T-helper 2 cell treated with Interferon-gamma antibody and Interleukin-4, amounts not matched to agents 5 μg/mL and 100 μg/mL, for 36 hours (primary cell): Measurements from ENCODE around the gene DHX36.

ENCODE experiments used
- DNase-seq: peaks from one replicate; pipeline ENCODE4 v3.0.0; 2021; ENCODE audit warnings: low spot score
- H3K27ac Mint-ChIP-seq: one replicate; pipeline ENCODE4 v1.8.0; 2021; ENCODE audit warnings: mild to moderate bottlenecking, mixed read lengths
- H3K27me3 Mint-ChIP-seq: one replicate; pipeline ENCODE4 v1.8.0; 2021; ENCODE audit warnings: low read depth, mixed read lengths
- H3K36me3 Mint-ChIP-seq: one replicate; pipeline ENCODE4 v1.8.0; 2021; ENCODE audit warnings: low read depth, mixed read lengths
- H3K4me1 Mint-ChIP-seq: one replicate; pipeline ENCODE4 v1.8.0; 2021; ENCODE audit warnings: low read depth, mixed read lengths
- H3K4me3 Mint-ChIP-seq: one replicate; pipeline ENCODE4 v1.8.0; 2022; ENCODE audit warnings: mild to moderate bottlenecking, moderate library complexity, mixed read lengths
- H3K9me3 Mint-ChIP-seq: one replicate; pipeline ENCODE4 v1.8.0; 2021; ENCODE audit warnings: mixed read lengths

The DHX36 gene

GRCh38 chr3:154323891-154324738, at the start of gene DHX36:
Gene DHX36, minus strand, starts transcription at chr3:154324487. Its CDS starts 71 bp downstream, at chr3:154324416.
- Mint-ChIP-seq H3K4me1 (peaks cover 25% of the 10 kb centered on the region), H3K36me3 (peaks cover 13% of the 10 kb centered on the region), H3K4me3 (peak within 1 kb of the TSS; percentile 95), H3K9me3 (no peaks in the 10 kb centered on the region), H3K27me3 (no peaks in the 10 kb centered on the region), H3K27ac (peak within 1 kb of the TSS; percentile 98)
- peak; percentile 85 for DNase-seq

GRCh38 chr3:154367221-154367620, 42.9 kb upstream of the DHX36 start:
- H3K4me1 Mint-ChIP-seq: no peaks in the 10 kb centered on the region
- H3K27me3 Mint-ChIP-seq: no peaks in the 10 kb centered on the region
- DNase-seq: no peak
- no peaks in the 10 kb centered on the region for H3K36me3 Mint-ChIP-seq
- no peak overlapping the region for H3K27ac Mint-ChIP-seq
- no peaks in the 10 kb centered on the region for H3K9me3 Mint-ChIP-seq
- no peak overlapping the region for H3K4me3 Mint-ChIP-seq

GRCh38 chr3:154364849-154365248, 40.6 kb upstream of the DHX36 start:
- Mint-ChIP-seq H3K9me3 (no peaks in the 10 kb centered on the region), H3K36me3 (no peaks in the 10 kb centered on the region), H3K27ac (no peak overlapping the region), H3K4me1 (no peaks in the 10 kb centered on the region), H3K4me3 (no peak overlapping the region), H3K27me3 (no peaks in the 10 kb centered on the region)
- no peak for DNase-seq

- Mint-ChIP-seq H3K4me1 (no peaks in the 10 kb centered on the region), H3K27ac (no peak overlapping the region), H3K4me3 (no peak overlapping the region), H3K9me3 (no peaks in the 10 kb centered on the region), H3K36me3 (no peaks in the 10 kb centered on the region), H3K27me3 (no peaks in the 10 kb centered on the region)
- DNase-seq: no peak
Observed at GRCh38 chr3:154361099-154361498, 36.8 kb upstream of the DHX36 start.

- no peak overlapping the region for H3K4me3 Mint-ChIP-seq
- no peaks in the 10 kb centered on the region for H3K4me1 Mint-ChIP-seq
- no peak for DNase-seq
- no peaks in the 10 kb centered on the region for H3K27me3 Mint-ChIP-seq
- H3K9me3 Mint-ChIP-seq: no peaks in the 10 kb centered on the region
- H3K27ac Mint-ChIP-seq: no peak overlapping the region
- no peaks in the 10 kb centered on the region for H3K36me3 Mint-ChIP-seq
Observed at GRCh38 chr3:154356009-154356408, 31.7 kb upstream of the DHX36 start.

- H3K27me3 Mint-ChIP-seq: peaks cover 15% of the 10 kb centered on the region
- no peaks in the 10 kb centered on the region for H3K9me3 Mint-ChIP-seq
- H3K36me3 Mint-ChIP-seq: no peaks in the 10 kb centered on the region
- H3K4me3 Mint-ChIP-seq: no peak overlapping the region
- H3K27ac Mint-ChIP-seq: no peak overlapping the region
- no peaks in the 10 kb centered on the region for H3K4me1 Mint-ChIP-seq
- DNase-seq: no peak
Observed at GRCh38 chr3:154349223-154349622, 24.9 kb upstream of the DHX36 start.

GRCh38 chr3:154345422-154346122, 21.3 kb upstream of the DHX36 start:
- no peak overlapping the region for H3K4me3 Mint-ChIP-seq
- H3K36me3 Mint-ChIP-seq: no peaks in the 10 kb centered on the region
- H3K4me1 Mint-ChIP-seq: no peaks in the 10 kb centered on the region
- H3K27ac Mint-ChIP-seq: no peak overlapping the region
- no peaks in the 10 kb centered on the region for H3K9me3 Mint-ChIP-seq
- DNase-seq: no peak
- H3K27me3 Mint-ChIP-seq: peaks cover 14% of the 10 kb centered on the region

GRCh38 chr3:154338570-154338969, 14.3 kb upstream of the DHX36 start:
- Mint-ChIP-seq H3K4me1 (no peaks in the 10 kb centered on the region), H3K36me3 (no peaks in the 10 kb centered on the region), H3K27me3 (peaks cover 9% of the 10 kb centered on the region), H3K27ac (no peak overlapping the region), H3K9me3 (no peaks in the 10 kb centered on the region), H3K4me3 (no peak overlapping the region)
- DNase-seq: no peak

- Mint-ChIP-seq H3K27ac (no peak overlapping the region), H3K4me3 (no peak overlapping the region), H3K27me3 (peaks cover 15% of the 10 kb centered on the region), H3K36me3 (no peaks in the 10 kb centered on the region), H3K9me3 (no peaks in the 10 kb centered on the region), H3K4me1 (no peaks in the 10 kb centered on the region)
- no peak for DNase-seq
Observed at GRCh38 chr3:154338008-154338407, 13.7 kb upstream of the DHX36 start.

GRCh38 chr3:154334973-154335420, 10.7 kb upstream of the DHX36 start:
- Mint-ChIP-seq H3K4me1 (no peaks in the 10 kb centered on the region), H3K4me3 (no peak overlapping the region), H3K36me3 (no peaks in the 10 kb centered on the region), H3K27ac (no peak overlapping the region), H3K27me3 (peaks cover 23% of the 10 kb centered on the region), H3K9me3 (no peaks in the 10 kb centered on the region)
- no peak for DNase-seq

- peaks cover 16% of the 10 kb centered on the region for H3K27me3 Mint-ChIP-seq
- no peaks in the 10 kb centered on the region for H3K9me3 Mint-ChIP-seq
- no peak overlapping the region for H3K27ac Mint-ChIP-seq
- no peak overlapping the region for H3K4me3 Mint-ChIP-seq
- H3K36me3 Mint-ChIP-seq: peaks cover 2% of the 10 kb centered on the region
- DNase-seq: no peak
- H3K4me1 Mint-ChIP-seq: peaks cover 13% of the 10 kb centered on the region
Observed at GRCh38 chr3:154327871-154328270, 3.6 kb upstream of the DHX36 start.

GRCh38 chr3:154324919-154325318, 632 bp upstream of the DHX36 start:
- peak overlapping the region; percentile 98 for H3K27ac Mint-ChIP-seq
- no peak for DNase-seq
- peak overlapping the region; percentile 95 for H3K4me3 Mint-ChIP-seq
- peaks cover 5% of the 10 kb centered on the region for H3K27me3 Mint-ChIP-seq
- no peaks in the 10 kb centered on the region for H3K9me3 Mint-ChIP-seq
- H3K4me1 Mint-ChIP-seq: peaks cover 25% of the 10 kb centered on the region
- H3K36me3 Mint-ChIP-seq: peaks cover 13% of the 10 kb centered on the region

GRCh38 chr3:154316974-154317767, 7.1 kb downstream of the DHX36 start:
- H3K27ac Mint-ChIP-seq: peak overlapping the region; percentile 43
- peak overlapping the region; percentile 25 for H3K4me3 Mint-ChIP-seq
- DNase-seq: no peak
- H3K9me3 Mint-ChIP-seq: no peaks in the 10 kb centered on the region
- no peaks in the 10 kb centered on the region for H3K27me3 Mint-ChIP-seq
- peaks cover 31% of the 10 kb centered on the region for H3K4me1 Mint-ChIP-seq
- H3K36me3 Mint-ChIP-seq: peaks cover 46% of the 10 kb centered on the region

GRCh38 chr3:154314152-154314551, 10.1 kb downstream of the DHX36 start:
- no peak for DNase-seq
- H3K27ac Mint-ChIP-seq: no peak overlapping the region
- peaks cover 28% of the 10 kb centered on the region for H3K4me1 Mint-ChIP-seq

More at GRCh38 chr3:154314152-154314551, 10.1 kb downstream of the DHX36 start:
- Mint-ChIP-seq H3K9me3 (no peaks in the 10 kb centered on the region), H3K36me3 (peaks cover 55% of the 10 kb centered on the region), H3K27me3 (no peaks in the 10 kb centered on the region), H3K4me3 (no peak overlapping the region)
